Activated gamma-delta T cell treated with Interleukin-2 at 50 U/mL for 16 hours (primary cell): ENCODE measurements around the gene OSR1.
"Not testable (repeated sequence)": the region's sequence is repeated elsewhere in the genome, so short reads cannot be mapped to it uniquely, and the experiment has no call there.

Source experiments
- DNase-seq: peaks from one replicate; pipeline ENCODE4 v3.0.0-alpha.2; 2020

The OSR1 gene

DNA sequence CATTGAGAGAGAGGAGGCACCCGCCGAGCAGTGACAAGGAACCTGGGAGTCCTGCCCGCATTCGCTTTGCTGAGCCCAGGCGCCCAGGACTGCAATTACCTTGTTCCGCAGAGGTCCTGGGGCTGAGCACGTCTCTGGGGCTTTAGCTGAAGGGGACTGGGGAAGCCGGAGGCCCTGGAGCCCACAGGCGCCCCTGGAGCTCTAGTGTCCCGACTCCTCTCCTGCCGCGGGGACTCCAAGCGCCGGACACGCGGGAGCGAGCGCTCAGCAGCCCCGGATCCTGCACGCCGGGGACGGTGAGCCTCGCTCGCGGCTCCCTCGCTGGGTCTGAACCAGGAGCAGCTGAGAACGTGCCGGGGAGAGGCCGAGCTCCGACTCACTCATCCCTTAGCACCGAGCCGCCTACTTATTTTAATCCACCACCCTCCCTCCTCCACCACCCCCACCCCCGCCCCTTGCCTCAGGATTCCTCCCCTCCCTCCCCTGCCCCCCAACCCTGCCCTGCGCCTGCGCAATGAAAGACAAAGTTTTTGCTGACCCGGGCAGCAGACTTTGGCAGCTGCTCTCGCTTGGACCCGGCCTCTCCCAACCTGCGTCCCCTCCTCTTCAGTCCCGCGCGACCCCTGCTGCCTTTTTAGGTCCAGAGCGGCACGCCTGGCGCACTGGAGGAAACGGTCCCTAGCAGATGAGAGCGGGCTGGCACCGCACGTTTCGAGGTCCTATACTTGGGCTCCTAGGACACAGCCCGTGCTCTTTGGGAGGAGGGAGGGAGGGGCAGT, at the start of gene OSR1:
OSR1 (minus strand) TSS at position 382 of the 779 bp plus-strand sequence. CDS start 4,818 bp downstream, outside the sequence.
- DNase-seq, result no peak

DNA sequence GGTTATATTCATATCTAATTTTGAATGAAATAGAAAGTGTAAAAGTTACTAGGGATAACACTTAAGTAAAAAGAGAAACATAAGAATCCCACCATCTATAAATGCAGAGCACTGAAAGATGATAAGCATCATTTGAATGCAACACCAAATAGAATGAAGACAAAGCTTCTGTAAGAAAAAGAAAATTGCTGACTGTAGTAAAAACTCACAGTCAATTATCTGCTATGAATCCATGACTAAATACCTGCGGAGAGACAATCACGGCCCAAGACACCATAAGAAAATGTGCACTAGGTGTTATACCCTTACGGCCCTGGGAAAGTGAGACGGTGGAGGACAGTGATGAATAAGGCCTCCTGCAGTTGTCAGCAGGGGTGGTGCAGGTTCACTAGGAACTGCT, 45.4 kb upstream of the OSR1 start:
- DNase-seq, result no peak

- no peak for DNase-seq
Observed at GRCh38 chr2:19392191-19392590, 33.8 kb upstream of the OSR1 start.

GRCh38 chr2:19389469-19389868, 31.0 kb upstream of the OSR1 start:
- not testable (repeated sequence) for DNase-seq

GRCh38 chr2:19380532-19380931, 22.1 kb upstream of the OSR1 start:
- no peak for DNase-seq

DNA sequence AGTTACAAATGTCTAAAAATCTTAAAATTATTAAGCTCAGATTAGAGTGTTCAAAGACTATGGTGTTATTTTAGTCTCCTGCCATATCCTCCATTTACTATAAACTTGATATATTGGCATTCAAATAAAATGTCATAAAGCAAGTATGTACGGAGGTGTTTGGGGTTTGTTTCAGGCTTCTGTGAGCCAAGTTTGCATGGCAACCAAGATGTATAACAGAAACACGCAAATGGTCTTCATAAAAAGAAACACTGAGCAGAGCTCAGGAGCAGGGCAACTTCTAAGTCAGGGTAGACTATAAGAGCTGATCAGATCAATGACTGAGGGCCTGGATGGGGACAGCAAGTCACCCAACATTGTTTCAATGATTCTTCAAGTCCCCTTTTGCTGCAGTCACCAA, 20.5 kb upstream of the OSR1 start:
- no peak for DNase-seq

- no peak for DNase-seq
Observed at GRCh38 chr2:19377717-19378116, 19.3 kb upstream of the OSR1 start.

GRCh38 chr2:19373352-19373751, 14.9 kb upstream of the OSR1 start:
- no peak for DNase-seq

DNA sequence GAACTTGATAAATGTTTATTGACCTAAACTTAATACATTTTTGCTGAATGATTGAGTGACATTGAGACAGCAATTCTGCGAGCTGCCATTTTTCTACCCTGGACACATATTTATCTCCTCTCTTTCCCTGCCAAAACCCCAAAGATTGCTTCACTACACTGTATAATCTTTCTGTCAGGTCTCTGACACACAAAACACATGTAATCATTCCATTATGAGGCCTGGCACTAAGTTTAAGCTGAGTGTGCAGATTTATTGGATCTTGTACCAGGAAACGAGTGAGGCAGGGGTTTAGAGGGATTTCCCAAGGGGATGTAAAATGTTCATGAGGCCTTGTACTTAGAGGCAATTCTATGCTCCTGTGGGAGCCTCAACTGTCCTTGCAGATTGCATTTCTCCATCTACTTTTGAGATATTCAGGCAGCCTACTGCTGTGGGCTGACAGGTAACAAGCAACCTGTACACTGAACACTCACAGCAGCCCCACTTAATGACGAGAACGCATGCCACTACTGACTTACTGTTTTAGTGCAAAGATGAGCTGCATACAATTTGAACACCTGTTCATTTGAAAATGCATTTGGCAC, 13.7 kb upstream of the OSR1 start:
- no peak for DNase-seq

DNA sequence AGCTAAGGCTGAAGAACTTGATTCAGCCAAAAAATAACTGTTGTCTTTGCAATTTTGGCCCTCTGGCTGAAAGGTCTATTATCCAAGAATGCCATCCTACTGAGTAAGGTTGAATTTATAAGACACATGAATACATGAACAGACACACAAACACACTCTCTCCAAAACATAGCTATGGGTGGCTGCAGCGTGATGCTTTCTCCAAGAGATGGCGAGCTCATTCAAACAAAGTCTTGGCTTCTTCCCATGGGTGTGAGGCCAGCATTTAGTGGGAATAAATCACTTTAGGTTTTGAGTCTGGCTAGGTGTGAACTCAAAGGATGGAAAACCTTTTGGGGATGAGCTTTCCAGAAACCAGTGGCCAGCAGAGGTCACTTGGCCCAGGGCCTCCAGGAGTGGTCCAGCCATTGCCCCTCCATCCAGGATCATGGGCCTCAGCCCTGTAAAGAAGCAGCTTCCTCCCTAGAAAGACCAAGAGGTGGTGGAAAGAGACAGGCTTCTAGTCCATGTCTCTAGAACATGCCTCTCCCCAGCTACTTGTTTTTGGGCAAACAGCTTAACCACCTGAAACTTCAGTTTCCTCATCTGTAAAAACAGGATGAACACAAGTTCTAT, 11.0 kb upstream of the OSR1 start:
- no peak for DNase-seq

DNA sequence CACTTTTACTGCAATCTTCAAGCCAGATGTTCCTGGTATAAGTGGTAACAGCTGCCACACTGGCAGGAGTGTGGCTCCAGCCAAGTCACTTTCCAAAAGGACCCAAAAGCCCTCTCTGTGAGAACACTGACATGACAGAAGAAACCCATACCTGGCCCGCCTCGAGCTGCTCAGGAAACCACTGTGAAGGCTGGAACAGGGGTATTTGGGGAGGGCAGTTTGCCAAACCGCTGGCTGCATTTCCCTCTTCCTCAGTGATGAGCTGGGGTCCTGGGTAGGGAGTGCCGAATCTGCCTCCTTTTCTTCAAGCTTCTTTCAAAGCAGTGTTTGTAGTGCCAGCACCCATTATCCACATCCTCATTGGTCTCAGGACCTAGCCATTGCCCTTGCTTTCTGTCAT, 10.3 kb upstream of the OSR1 start:
- DNase-seq, result no peak

GRCh38 chr2:19367326-19367725, 8.9 kb upstream of the OSR1 start:
- DNase-seq, result no peak

DNA sequence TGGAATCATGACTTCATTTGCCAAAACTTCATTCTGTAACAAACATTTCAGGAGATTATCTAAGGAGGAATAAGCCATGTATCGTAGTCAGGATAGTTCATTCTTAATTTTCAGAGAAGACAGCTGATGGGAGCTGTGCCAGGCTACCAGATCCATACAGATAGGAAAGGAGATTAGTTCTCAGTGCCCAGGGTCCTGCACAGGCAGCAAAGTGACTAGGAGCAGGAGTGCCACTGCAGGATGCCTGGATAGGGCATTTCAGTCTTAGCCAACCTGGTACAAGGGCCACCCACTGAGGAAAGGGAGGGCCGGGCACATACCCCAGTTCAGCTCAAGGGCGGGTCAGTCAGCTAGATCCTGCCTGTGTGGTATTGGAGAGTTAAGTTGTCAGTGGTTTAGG, 6.7 kb upstream of the OSR1 start:
- DNase-seq, result no peak

DNA sequence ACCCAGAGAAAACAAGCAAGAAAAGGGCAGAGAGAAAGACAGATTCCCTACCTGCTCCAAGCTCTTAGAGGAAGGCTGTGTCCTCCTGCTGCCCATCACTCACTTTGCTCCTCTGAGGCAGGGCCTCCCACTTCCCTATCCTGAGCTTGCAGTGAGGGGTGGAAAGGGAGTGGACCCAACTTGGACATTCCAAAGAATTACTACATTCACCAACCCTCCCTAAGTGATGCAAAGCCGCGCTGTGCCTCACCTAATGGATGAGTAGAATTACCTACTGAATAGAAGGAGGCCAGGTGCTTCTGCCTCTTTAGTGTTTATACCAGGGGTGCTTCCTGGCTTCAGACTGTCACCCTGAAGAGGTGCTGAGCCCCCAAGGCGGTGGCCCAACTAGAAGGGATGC, 5.6 kb upstream of the OSR1 start:
- DNase-seq, result no peak

DNA sequence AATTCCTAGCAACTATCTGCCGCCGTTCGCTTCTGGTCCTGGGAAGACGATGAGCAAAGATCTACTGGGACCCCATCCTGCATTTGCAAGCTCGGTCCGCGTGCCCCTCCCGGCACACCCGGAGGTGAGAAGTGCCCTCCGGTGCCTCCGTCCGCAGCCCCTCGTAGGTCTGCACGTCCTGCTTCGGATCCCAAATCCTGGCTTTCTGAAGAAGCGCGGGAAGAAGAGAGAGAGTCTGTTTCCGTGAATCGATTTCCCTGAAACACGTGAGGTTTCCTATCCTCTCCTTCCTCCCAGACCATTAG, 5.0 kb upstream of the OSR1 start:
- no peak for DNase-seq

DNA sequence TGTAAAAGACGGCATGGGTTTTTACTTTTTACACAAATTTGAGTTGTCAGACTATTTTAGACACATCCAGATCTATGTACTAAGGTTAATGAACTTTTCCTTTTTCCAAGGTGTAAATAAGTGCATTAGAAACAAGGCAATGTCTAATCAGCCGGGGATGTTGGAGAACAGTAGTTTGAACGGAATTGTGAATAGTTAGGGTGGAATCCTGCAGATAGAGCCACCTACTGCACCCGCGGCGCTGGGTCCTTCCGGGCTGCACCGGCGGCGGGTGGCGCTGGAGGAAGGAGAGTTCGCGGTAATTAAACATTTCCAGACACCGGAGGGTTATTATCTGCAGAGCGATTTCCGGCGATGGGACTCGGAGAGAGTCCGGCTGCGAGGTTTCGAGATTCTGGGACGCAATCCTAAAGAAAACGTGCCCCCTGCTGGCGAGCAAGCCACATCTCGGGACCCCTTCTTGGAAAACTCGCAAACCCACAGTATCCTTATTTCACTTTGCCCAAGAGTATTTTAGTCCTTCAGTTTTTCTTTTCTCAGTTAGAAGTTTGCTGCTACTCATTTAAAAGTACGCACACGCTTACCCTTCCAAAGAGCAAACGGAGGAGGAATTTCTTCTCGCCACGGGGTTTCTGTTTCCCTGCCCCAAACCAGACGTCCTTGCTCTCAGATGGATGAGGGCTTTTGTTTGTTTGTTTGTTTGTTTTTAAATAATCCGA, 4.5 kb upstream of the OSR1 start:
- DNase-seq, result no peak

GRCh38 chr2:19362094-19362754, 3.8 kb upstream of the OSR1 start:
- no peak for DNase-seq

DNA sequence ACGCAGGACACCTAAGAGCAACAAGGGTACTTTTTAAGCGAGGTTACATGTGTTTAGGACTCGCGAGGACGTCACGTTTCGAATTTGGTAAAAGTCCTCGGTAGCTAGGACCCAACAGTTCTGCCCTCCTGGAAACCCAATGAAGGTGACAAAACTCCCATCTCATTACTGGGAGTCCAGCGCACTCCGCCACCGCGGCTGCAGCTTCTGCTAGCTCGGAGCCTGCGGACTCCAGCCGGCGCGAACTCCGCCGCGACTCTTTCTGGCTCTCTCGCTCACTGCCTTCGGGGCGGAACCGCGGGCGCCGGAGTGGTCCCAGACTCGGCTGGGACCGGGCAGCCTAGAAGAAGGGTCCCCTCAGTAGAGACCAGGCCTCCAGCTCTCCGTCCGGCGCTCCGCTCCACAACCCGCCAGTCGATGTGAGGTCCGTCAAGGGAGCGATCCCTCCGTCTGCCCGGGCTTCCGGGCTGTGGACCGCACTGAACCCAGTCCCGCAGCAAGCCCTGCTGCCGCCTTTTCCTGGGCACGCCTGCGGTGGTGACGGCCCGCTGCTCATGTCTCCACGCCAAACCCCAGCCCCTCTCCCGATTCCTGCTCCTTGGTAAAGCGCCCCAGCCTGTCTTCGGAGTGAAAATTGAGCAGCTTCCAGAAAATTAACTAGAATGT, 3.0 kb upstream of the OSR1 start:
- DNase-seq, result no peak

GRCh38 chr2:19360966-19361321, 2.5 kb upstream of the OSR1 start:
- no peak for DNase-seq

DNA sequence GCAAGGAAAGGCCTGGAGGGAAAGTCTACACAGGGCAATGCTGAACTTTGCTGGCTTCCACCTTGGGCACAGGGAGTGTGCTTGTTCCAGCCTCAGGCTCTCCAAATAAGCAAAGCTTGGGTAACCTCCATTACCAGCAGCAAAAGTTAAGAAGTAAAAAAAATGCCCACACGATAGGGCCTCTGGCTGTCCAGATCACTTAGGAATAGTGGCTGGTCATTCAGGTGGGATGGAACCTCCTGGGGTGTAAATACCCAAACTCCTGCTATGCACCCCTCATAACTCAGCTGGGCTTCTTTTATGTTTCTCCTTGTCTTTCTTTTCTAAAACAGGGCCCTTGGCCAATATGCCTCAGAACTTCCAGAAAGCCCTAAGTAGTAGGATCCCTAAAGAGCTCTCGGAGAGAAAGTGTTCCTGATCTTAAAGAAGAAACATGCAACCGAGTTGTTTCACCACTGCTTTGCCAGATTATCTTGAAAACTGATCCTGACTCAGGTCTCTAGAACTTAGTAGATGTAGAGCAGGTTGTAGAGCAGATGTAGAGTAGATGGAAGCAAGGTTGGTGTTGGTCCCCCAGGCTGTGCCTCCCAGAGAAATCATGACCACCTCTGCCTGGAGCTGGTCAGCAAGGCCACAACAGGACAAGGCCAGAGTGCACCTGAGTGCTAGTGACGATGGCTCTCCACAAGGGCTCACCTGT, 2.0 kb upstream of the OSR1 start:
- no peak for DNase-seq

DNA sequence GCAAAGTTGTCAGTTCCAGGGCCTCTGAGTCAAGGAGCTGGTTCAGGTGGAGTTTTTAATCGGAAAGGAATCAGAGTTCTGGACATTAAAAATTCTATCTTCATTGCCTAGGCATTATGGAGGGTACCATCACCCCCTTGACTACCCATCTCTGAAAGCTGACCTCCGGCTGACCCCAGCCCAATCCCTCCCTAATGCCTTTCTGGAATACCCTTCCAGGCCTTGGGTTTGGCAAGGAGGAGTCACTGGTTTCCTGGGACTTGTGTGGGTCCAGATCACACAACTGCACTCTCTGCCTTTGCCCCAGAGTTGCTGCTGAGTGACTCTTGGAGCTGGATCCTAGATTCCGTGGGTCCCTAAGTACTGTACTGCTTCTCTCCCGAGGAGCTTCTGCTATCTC, 1.0 kb upstream of the OSR1 start:
- no peak for DNase-seq

- DNase-seq, result no peak
Observed at GRCh38 chr2:19359021-19359357, 566 bp upstream of the OSR1 start.
